Endothelial cell of umbilical vein (primary cell): ENCODE measurements around the gene ULK4. TPM values are rescaled to one million over a fixed set of nuclear protein-coding genes. Genes with fewer than 3 reads are reported as not detected.

Experiments
- BruUV-seq: library from RNA; stranded (reverse); fragments of 400-500 nt; replicated peaks from 2 replicates; lab custom pipeline; 2021; lab: Mats Ljungman, UMichigan
- CTCF ChIA-PET: fragments of 300-600, 350-600 bp; sonication (Branson Sonifier 250); formaldehyde crosslinking; loops from one replicate; lab custom pipeline; 2021; ENCODE audit warnings: antibody characterized with exemption, inconsistent platforms; lab: Charles Lee
- POLR2A ChIA-PET: fragments of 300-600, 350-600 bp; sonication (Branson Sonifier 250); formaldehyde crosslinking; loops from one replicate; lab custom pipeline; 2021; ENCODE audit warnings: antibody characterized with exemption, inconsistent platforms; lab: Charles Lee
- DNase-seq: peaks from one replicate; pipeline ENCODE4 v3.0.0-alpha.2; 2011; ENCODE audit warnings: low read depth, low spot score
- FAIRE-seq: peaks from 2 replicates; lab custom pipeline; 2011; peaks lifted over from hg19 to GRCh38; lab: Jason Lieb, UNC
- H2AFZ ChIP-seq: 2 replicates; pipeline ENCODE4 v1.6.0; 2012; ENCODE audit warnings: low read depth, low read length, control low read depth, inconsistent platforms
- H3K27ac ChIP-seq: 2 replicates; pipeline ENCODE4 v1.5.1; 2011; ENCODE audit warnings: low read depth, mild to moderate bottlenecking, control low read depth, low read length, moderate library complexity; ENCODE audit not compliant: insufficient read depth
- H3K27me3 ChIP-seq, 2 experiments: 2 replicates each; pipeline versions ENCODE4 v1.6.0 to v1.6.1; 2011; ENCODE audit warnings: low read length in 2 of 2, mixed read lengths in 1 of 2; ENCODE audit not compliant: control insufficient read depth in 2 of 2, insufficient read depth in 2 of 2
- H3K36me3 ChIP-seq, 2 experiments: 2 replicates in 1 of 2; 3 replicates in 1 of 2; pipeline ENCODE4 v1.5.1; 2011; ENCODE audit warnings: low read length in 2 of 2, mild to moderate bottlenecking in 1 of 2, moderate library complexity in 1 of 2; ENCODE audit not compliant: control insufficient read depth in 2 of 2, insufficient read depth in 2 of 2; ENCODE audit errors: extremely low read depth in 1 of 2
- H3K4me1 ChIP-seq: 3 replicates; pipeline ENCODE4 v1.5.1; 2011; ENCODE audit warnings: mild to moderate bottlenecking, low read length; ENCODE audit not compliant: control insufficient read depth, insufficient read depth; ENCODE audit errors: extremely low read depth
- H3K4me2 ChIP-seq: 2 replicates; pipeline ENCODE4 v1.6.1; 2011; ENCODE audit warnings: low read length, control low read depth, mixed read lengths; ENCODE audit not compliant: insufficient read depth
- H3K4me3 ChIP-seq, 3 experiments: fragments of 200-600 bp in 1 of 3; sonication (generic), shearing (Covaris generic) in 1 of 3; replicated peaks in 1 of 3; 2 replicates each; pipeline ENCODE4 v1.5.1; 2011 to 2016; ENCODE audit warnings: control low read depth in 3 of 3, low read length in 3 of 3, mild to moderate bottlenecking in 2 of 3, inconsistent platforms in 1 of 3, low read depth in 1 of 3, moderate library complexity in 1 of 3; ENCODE audit not compliant: insufficient read depth in 1 of 3
- H3K79me2 ChIP-seq: 2 replicates; pipeline ENCODE4 v1.6.0; 2012; ENCODE audit warnings: low read length, inconsistent platforms; ENCODE audit not compliant: control insufficient read depth, insufficient read depth
- H3K9ac ChIP-seq: replicated peaks from 2 replicates; pipeline ENCODE3; 2011; ENCODE audit warnings: low read length, control low read depth; ENCODE audit not compliant: insufficient read depth; ENCODE audit errors: extremely low read depth
- H3K9me1 ChIP-seq: replicated peaks from 3 replicates; pipeline ENCODE4 v1.6.0; 2011; ENCODE audit warnings: mild to moderate bottlenecking, low read length; ENCODE audit not compliant: control insufficient read depth, insufficient read depth; ENCODE audit errors: extremely low read depth
- H3K9me3 ChIP-seq: replicated peaks from 2 replicates; pipeline ENCODE4 v1.5.1; 2012; ENCODE audit warnings: low read length, inconsistent platforms; ENCODE audit not compliant: control insufficient read depth, insufficient read depth
- H4K20me1 ChIP-seq: replicated peaks from 2 replicates; pipeline ENCODE3; 2011; ENCODE audit warnings: mild to moderate bottlenecking, low read length; ENCODE audit not compliant: control insufficient read depth, insufficient read depth; ENCODE audit errors: extremely low read depth
- CTCF ChIP-seq, 2 donors: IDR thresholded peaks; 1 replicate in 1 of 2; 2 replicates in 1 of 2; pipeline ENCODE4 v1.5.1; 2011; ENCODE audit warnings: low read length in 2 of 2, mild to moderate bottlenecking in 2 of 2, moderate library complexity in 2 of 2, control low read depth in 1 of 2, inconsistent platforms in 1 of 2, low read depth in 1 of 2; ENCODE audit not compliant: insufficient read depth in 1 of 2; ENCODE audit errors: extremely low read depth in 1 of 2
- EZH2 ChIP-seq: IDR thresholded peaks from 2 replicates; pipeline ENCODE4 v1.6.1; 2012; ENCODE audit warnings: borderline replicate concordance, low read depth, mild to moderate bottlenecking, moderate library complexity, low read length, inconsistent platforms; ENCODE audit not compliant: severe bottlenecking
- FOS ChIP-seq: IDR thresholded peaks from 2 replicates; pipeline ENCODE4 v1.6.1; 2011; ENCODE audit warnings: mild to moderate bottlenecking, low read length, moderate library complexity, borderline replicate concordance; ENCODE audit not compliant: insufficient read depth
- GATA2 ChIP-seq: IDR thresholded peaks from 2 replicates; pipeline ENCODE4 v1.7.0; 2011; ENCODE audit warnings: low read depth, mild to moderate bottlenecking, moderate library complexity, mixed read lengths, low read length; ENCODE audit not compliant: insufficient read length, insufficient read depth
- JUN ChIP-seq: IDR thresholded peaks from 2 replicates; pipeline ENCODE4 v1.6.1; 2011; ENCODE audit warnings: borderline replicate concordance, low read depth; ENCODE audit not compliant: insufficient read length, insufficient read depth
- MYC ChIP-seq: IDR thresholded peaks from one replicate; pipeline ENCODE4 v1.6.1; 2011; ENCODE audit warnings: mild to moderate bottlenecking, low read depth, low read length
- POLR2A ChIP-seq: IDR thresholded peaks from 2 replicates; pipeline ENCODE4 v1.6.1; 2012; ENCODE audit warnings: low read depth, mild to moderate bottlenecking, control low read depth, low read length
- POLR2AphosphoS5 ChIP-seq: IDR thresholded peaks from 2 replicates; pipeline ENCODE4 v1.6.1; 2012; ENCODE audit warnings: low read depth, mild to moderate bottlenecking, control low read depth, low read length, moderate library complexity; ENCODE audit not compliant: insufficient read depth
- dilution Hi-C: fragments of 300-500 bp; cut with MboI; formaldehyde crosslinking; loops from one replicate; pipeline ENCODE4 v1.15.0; 2019; ENCODE audit warnings: low sequenced_read_pairs; ENCODE audit not compliant: extremely low pct_ligation_motif_present
- intact Hi-C: fragments of 100-400 bp; cut with micrococcal nuclease; formaldehyde crosslinking; loops from one replicate; pipeline ENCODE4 v1.10.0; 2022
- polyA plus RNA-seq, 4 experiments: library from polyadenylated mRNA; depleted of rRNA in 3 of 4; stranded (reverse) in 3 of 4; unstranded in 1 of 4; fragments of >200 nt; gene quantifications; 2 replicates each; pipeline versions ENCODE4 v1.2.1 to v1.2.3, GENCODE V29; 2011 to 2012; ENCODE audit warnings: missing spikeins in 1 of 4
- total RNA-seq: library from RNA; stranded (reverse); gene quantifications from 2 replicates; pipeline ENCODE4 v1.2.3, GENCODE V29; 2021
- TF ChIP-seq, protein P1 (sequence below): IDR thresholded peaks from 2 replicates; pipeline ENCODE4 v1.6.1; 2011; ENCODE audit not compliant: insufficient read depth, insufficient read length

Gene ULK4
- total and polyA plus RNA-seq, 2 donors (not counting 3 experiments of a cell fraction or from before 2014, with no cell fraction given) = 3.3 to 16.0 TPM

GRCh38 chr3:41697702-41698101 is 264.2 kb downstream of the ULK4 start:
- Histone ChIP-seq H3K4me3 (no peak overlapping the region), H3K9me1 (peaks cover 2% of the 10 kb centered on the region), H3K4me2 (no peak overlapping the region), H3K9ac (no peak overlapping the region), H3K4me1 (peaks cover 8% of the 10 kb centered on the region), H3K79me2 (no peaks in the 10 kb centered on the region), H3K36me3 (no peaks in the 10 kb centered on the region), H3K27ac (no peak overlapping the region), H2AFZ (no peak overlapping the region), H3K27me3 (no peaks in the 10 kb centered on the region), H4K20me1 (no peaks in the 10 kb centered on the region), H3K9me3 (no peaks in the 10 kb centered on the region)
- dilution Hi-C loops = no loop called here
- FAIRE-seq (no peak), DNase-seq (no peak)
- CTCF ChIA-PET = interaction anchor here (0.6 to 2.1 kb wide), 3 partner anchors 13 to 160 kb away, joined by 3 to 5 read pairs (median 3); no protein-coding TSS in a partner anchor
- intact Hi-C loops = loop anchor here (5.0 kb wide), 1 partner anchor 185 kb away; no protein-coding TSS in a partner anchor
- POLR2A ChIA-PET = no interaction called here
- BruUV-seq = no TSS peak
- TF ChIP-seq MYC = no peak
- no peak for TF ChIP-seq GATA2
- no peak for TF ChIP-seq EZH2
- TF ChIP-seq, protein P1, sequence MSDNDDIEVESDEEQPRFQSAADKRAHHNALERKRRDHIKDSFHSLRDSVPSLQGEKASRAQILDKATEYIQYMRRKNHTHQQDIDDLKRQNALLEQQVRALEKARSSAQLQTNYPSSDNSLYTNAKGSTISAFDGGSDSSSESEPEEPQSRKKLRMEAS = no peak
- TF ChIP-seq CTCF (IDR thresholded peaks at IDR 0.05; ENCODE audit: extremely low read depth in 1 of 2, insufficient read depth in 1 of 2, low read depth in 1 of 2, low read length in 2 of 2) = no peak
- TF ChIP-seq JUN = no peak
- no peak for TF ChIP-seq POLR2A
- no peak for TF ChIP-seq POLR2AphosphoS5
- TF ChIP-seq FOS = no peak
